ENCODE data around the gene CNBP. TPM values are rescaled to one million over a fixed set of nuclear protein-coding genes. Genes with fewer than 3 reads are reported as not detected.
A peak's percentile ranks its signal among the peaks of the same experiment; 100 is the strongest.

CNBP gene
- total RNA-seq, 1 experiment from 2014 or later, result 266 TPM

DNA sequence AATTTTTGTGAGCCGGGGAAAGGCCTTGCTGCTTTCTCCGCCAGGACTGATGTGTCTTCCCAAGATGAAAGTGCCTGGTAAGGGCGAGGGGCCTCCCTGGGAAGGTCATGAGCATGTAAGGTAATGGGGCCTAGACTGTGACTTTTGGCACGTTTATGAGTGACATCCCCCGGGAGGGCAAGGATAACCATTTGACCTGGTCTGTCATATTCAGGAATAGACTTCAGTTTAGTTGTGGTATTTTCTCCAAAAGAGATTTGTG, 631 bp upstream of the CNBP start:
- TF ChIP-seq CTCF (IDR thresholded peaks at IDR 0.05; ENCODE audit: insufficient read depth in 1 of 2, low read depth in 1 of 2, low read length in 1 of 2, severe bottlenecking in 1 of 2, unreplicated experiment in 1 of 2), result no peak
- no peaks in the 10 kb centered on the region for H3K36me3 ChIP-seq (ENCODE audit: control insufficient read depth, insufficient read depth, low read length)
- Mint-ChIP-seq H3K4me3 (ENCODE audit: unreplicated experiment) (peak overlapping the region; percentile 84), H3K27me3 (ENCODE audit: insufficient read depth, unreplicated experiment) (no peaks in the 10 kb centered on the region), H3K27ac (ENCODE audit: unreplicated experiment) (peak overlapping the region; percentile 94), H3K4me1 (ENCODE audit: low read depth, unreplicated experiment) (no peaks in the 10 kb centered on the region), H3K36me3 (ENCODE audit: insufficient read depth, unreplicated experiment) (peaks cover 47% of the 10 kb centered on the region), H3K9me3 (ENCODE audit: unreplicated experiment) (no peaks in the 10 kb centered on the region)
- H3K27me3 ChIP-seq (replicated peaks; ENCODE audit: control insufficient read depth, insufficient read depth, low read length), result no peaks in the 10 kb centered on the region
- BruUV-seq (replicated peaks), result TSS peak; percentile 87
- H3K4me1 ChIP-seq, result peaks cover 11% of the 10 kb centered on the region
- intact Hi-C loops (cut with micrococcal nuclease; ENCODE audit: unreplicated experiment), result no loop called here
- POLR2A ChIA-PET, result interaction anchor here (0.8 kb wide), 1 partner anchor 24 kb away, joined by 3 read pairs; the partner anchor contains the start of gene ISY1
- CTCF ChIA-PET, result no interaction called here
- DNase-seq, result peak in 1 of 2 experiments; percentile 33
- H3K4me3 ChIP-seq (ENCODE audit: low read depth, low read length), result peak overlapping the region; percentile 81
- no peaks in the 10 kb centered on the region for H3K9me3 ChIP-seq

DNA sequence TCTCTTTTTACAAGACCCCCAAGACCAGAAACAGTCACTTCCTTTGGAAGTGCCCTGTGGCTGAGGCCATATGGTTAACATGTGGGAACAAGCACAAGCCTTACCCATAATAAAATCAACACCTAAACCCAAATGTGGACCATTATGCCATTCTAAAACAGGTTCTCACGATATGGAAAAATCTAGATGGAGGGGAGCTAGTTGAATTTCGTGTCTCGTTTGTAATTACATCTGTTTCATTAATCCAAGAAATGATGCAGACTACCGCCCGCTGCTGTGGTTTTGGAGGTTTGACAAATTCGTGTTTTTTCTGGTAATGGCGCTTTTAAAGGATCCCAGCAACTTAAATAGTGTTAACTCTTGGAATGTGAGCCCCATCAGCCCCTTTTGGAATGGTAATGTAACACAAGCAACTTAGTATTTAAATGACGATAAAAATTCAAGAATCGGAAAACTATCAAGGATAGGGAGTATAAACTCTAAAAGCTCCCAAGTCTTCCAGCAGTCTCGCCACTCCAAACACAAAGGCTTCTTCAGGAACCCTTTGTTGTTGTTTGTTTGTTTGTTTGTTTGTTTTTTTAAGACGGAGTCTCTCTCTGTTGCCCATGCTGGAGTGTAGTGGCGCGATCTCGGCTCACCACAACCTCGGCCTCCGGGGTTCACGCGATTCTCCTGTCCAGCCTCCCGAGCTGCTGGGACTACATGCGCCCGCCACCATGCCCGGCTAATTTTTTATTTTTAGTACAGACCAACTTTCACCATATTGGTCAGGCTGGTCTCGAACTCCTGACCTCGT, 1.1 kb downstream of the CNBP start:
- H3K27ac Mint-ChIP-seq (ENCODE audit: unreplicated experiment), result peak overlapping the region; percentile 94
- no peaks in the 10 kb centered on the region for H3K4me1 Mint-ChIP-seq (ENCODE audit: low read depth, unreplicated experiment)
- no peaks in the 10 kb centered on the region for H3K27me3 ChIP-seq (replicated peaks; ENCODE audit: control insufficient read depth, insufficient read depth, low read length)
- peaks cover 62% of the 10 kb centered on the region for H3K36me3 Mint-ChIP-seq (ENCODE audit: insufficient read depth, unreplicated experiment)
- no peak for TF ChIP-seq CTCF (IDR thresholded peaks at IDR 0.05; ENCODE audit: insufficient read depth in 1 of 2, low read depth in 1 of 2, low read length in 1 of 2, severe bottlenecking in 1 of 2, unreplicated experiment in 1 of 2)
- ChIA-PET POLR2A (interaction anchor here (1.1 kb wide), 2 partner anchors 21 to 67 kb away, joined by 3 to 4 read pairs; partner anchors contain the start of gene COPG1), CTCF (interaction anchor here (0.6 kb wide), 2 partner anchors 40 to 213 kb away, joined by 3 to 6 read pairs; no protein-coding TSS in a partner anchor)
- TSS peak; percentile 36 for BruUV-seq (replicated peaks)
- intact Hi-C loops (cut with micrococcal nuclease; ENCODE audit: unreplicated experiment), result loop anchor here (1.0 kb wide), 1 partner anchor 63 kb away; no protein-coding TSS in a partner anchor
- DNase-seq, result no peak
- peaks cover 14% of the 10 kb centered on the region for H3K4me1 ChIP-seq
- H3K36me3 ChIP-seq (ENCODE audit: control insufficient read depth, insufficient read depth, low read length), result peaks cover 2% of the 10 kb centered on the region; the same call in 1 of the 2 replicates
- H3K9me3 Mint-ChIP-seq (ENCODE audit: unreplicated experiment), result no peaks in the 10 kb centered on the region
- no peaks in the 10 kb centered on the region for H3K27me3 Mint-ChIP-seq (ENCODE audit: insufficient read depth, unreplicated experiment)
- H3K9me3 ChIP-seq, result no peaks in the 10 kb centered on the region
- H3K4me3 Mint-ChIP-seq (ENCODE audit: unreplicated experiment), result peak overlapping the region; percentile 84
- peak overlapping the region; percentile 81 for H3K4me3 ChIP-seq (ENCODE audit: low read depth, low read length)

DNA sequence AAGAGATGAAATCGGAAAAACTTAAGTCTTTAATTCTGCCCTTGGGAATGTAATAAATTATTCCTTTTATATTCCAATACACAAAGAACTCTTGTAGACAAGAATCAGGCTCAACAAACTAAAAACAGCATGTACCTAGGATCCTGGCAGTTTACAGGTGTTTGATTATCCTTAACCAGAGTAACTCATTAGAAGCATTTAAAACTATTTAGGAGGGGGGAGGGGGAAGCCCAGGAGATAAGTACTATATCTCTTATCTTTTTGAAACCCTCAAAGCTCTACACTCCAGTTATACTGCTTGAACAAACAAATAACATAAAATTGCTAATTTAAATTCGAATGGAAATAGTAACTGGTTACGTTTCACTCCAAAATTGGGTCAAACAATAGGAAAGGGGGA, 1.9 kb downstream of the CNBP start:
- POLR2A ChIA-PET, result no interaction called here
- no peaks in the 10 kb centered on the region for H3K27me3 ChIP-seq (replicated peaks; ENCODE audit: control insufficient read depth, insufficient read depth, low read length)
- DNase-seq, result no peak
- peaks cover 14% of the 10 kb centered on the region for H3K4me1 ChIP-seq
- H3K36me3 ChIP-seq (ENCODE audit: control insufficient read depth, insufficient read depth, low read length), result peaks cover 2% of the 10 kb centered on the region; the same call in 1 of the 2 replicates
- no TSS peak for BruUV-seq (replicated peaks)
- no peaks in the 10 kb centered on the region for H3K9me3 ChIP-seq
- intact Hi-C loops (cut with micrococcal nuclease; ENCODE audit: unreplicated experiment), result no loop called here
- H3K4me3 ChIP-seq (ENCODE audit: low read depth, low read length), result peak overlapping the region; percentile 81
- peaks cover 69% of the 10 kb centered on the region for H3K36me3 Mint-ChIP-seq (ENCODE audit: insufficient read depth, unreplicated experiment)
- no peaks in the 10 kb centered on the region for H3K4me1 Mint-ChIP-seq (ENCODE audit: low read depth, unreplicated experiment)
- CTCF ChIA-PET, result no interaction called here
- H3K27me3 Mint-ChIP-seq (ENCODE audit: insufficient read depth, unreplicated experiment), result no peaks in the 10 kb centered on the region
- no peaks in the 10 kb centered on the region for H3K9me3 Mint-ChIP-seq (ENCODE audit: unreplicated experiment)
- TF ChIP-seq CTCF (IDR thresholded peaks at IDR 0.05; ENCODE audit: insufficient read depth in 1 of 2, low read depth in 1 of 2, low read length in 1 of 2, severe bottlenecking in 1 of 2, unreplicated experiment in 1 of 2), result no peak
- H3K4me3 Mint-ChIP-seq (ENCODE audit: unreplicated experiment), result peak overlapping the region; percentile 84
- H3K27ac Mint-ChIP-seq (ENCODE audit: unreplicated experiment), result peak overlapping the region; percentile 94
